IPS DF 6.9 (cell line): ENCODE results near the gene JAML.
A peak's percentile ranks its signal among the peaks of the same experiment; 100 is the strongest.

Experiments used
- DNase-seq: peaks from one replicate; pipeline ENCODE4 v3.0.0-alpha.2; 2013; ENCODE audit warnings: low read depth, low spot score
- H3K27ac ChIP-seq: one replicate; pipeline ENCODE4 v1.5.1; 2013; ENCODE audit warnings: low read length, control low read depth
- H3K27me3 ChIP-seq: 2 replicates; pipeline ENCODE4 v1.6.1; 2013; ENCODE audit warnings: mild to moderate bottlenecking, low read length; ENCODE audit not compliant: control insufficient read depth, insufficient read depth
- H3K36me3 ChIP-seq: 2 replicates; pipeline ENCODE4 v1.6.1; 2013; ENCODE audit warnings: low read length; ENCODE audit not compliant: control insufficient read depth, insufficient read depth
- H3K4me1 ChIP-seq: 2 replicates; pipeline ENCODE4 v1.6.1; 2013; ENCODE audit warnings: low read length; ENCODE audit not compliant: control insufficient read depth, insufficient read depth
- H3K4me3 ChIP-seq: 2 replicates; pipeline ENCODE4 v1.5.1; 2013; ENCODE audit warnings: mild to moderate bottlenecking, low read length
- H3K9me3 ChIP-seq: 2 replicates; pipeline ENCODE4 v1.6.1; 2013; ENCODE audit warnings: low read length, inconsistent platforms; ENCODE audit not compliant: control insufficient read depth, insufficient read depth
- WGBS: extraction: QIAGEN DNeasy Blood & Tissue Kit; methylation state at CpG from one replicate; pipeline ENCODE4 v1.1.7; 2013; ENCODE audit warnings: mixed read lengths, missing lambda C conversion rate; ENCODE audit not compliant: insufficient read length, insufficient coverage; 5-methylcytosine and 5-hydroxymethylcytosine counted together

The JAML gene

GRCh38 chr11:118147502-118147901, 77.3 kb downstream of the JAML start:
- Histone ChIP-seq H3K27ac (no peak overlapping the region), H3K4me1 (peaks cover 1% of the 10 kb centered on the region; the same call in 1 of the 2 replicates), H3K9me3 (no peaks in the 10 kb centered on the region), H3K27me3 (peaks cover 22% of the 10 kb centered on the region; the same call in 1 of the 2 replicates), H3K36me3 (no peaks in the 10 kb centered on the region), H3K4me3 (no peak overlapping the region)
- WGBS: no CpG with 5 or more reads among the region's 3 CpGs
- no peak for DNase-seq

- peaks cover 1% of the 10 kb centered on the region; the same call in 1 of the 2 replicates for H3K4me1 ChIP-seq
- H3K4me3 ChIP-seq: no peak overlapping the region
- H3K9me3 ChIP-seq: no peaks in the 10 kb centered on the region
- no peak overlapping the region for H3K27ac ChIP-seq
- no CpG with 5 or more reads among the region's 6 CpGs for WGBS
- peaks cover 16% of the 10 kb centered on the region; the same call in 1 of the 2 replicates for H3K27me3 ChIP-seq
- DNase-seq: no peak
- H3K36me3 ChIP-seq: no peaks in the 10 kb centered on the region
Measured at GRCh38 chr11:118146554-118146953, 78.3 kb downstream of the JAML start.

GRCh38 chr11:118145285-118146227, 79.3 kb downstream of the JAML start:
- Histone ChIP-seq H3K4me3 (peak overlapping the region; percentile 65; the same call in 1 of the 2 replicates), H3K4me1 (peaks cover 1% of the 10 kb centered on the region; the same call in 1 of the 2 replicates), H3K9me3 (no peaks in the 10 kb centered on the region), H3K27me3 (peaks cover 8% of the 10 kb centered on the region; the same call in 1 of the 2 replicates), H3K36me3 (no peaks in the 10 kb centered on the region), H3K27ac (no peak overlapping the region)
- peak; percentile 76 for DNase-seq
- no CpG with 5 or more reads among the region's 78 CpGs for WGBS

GRCh38 chr11:118144301-118145268, 80.2 kb downstream of the JAML start:
- H3K4me3 ChIP-seq: no peak overlapping the region
- H3K27me3 ChIP-seq: peaks cover 5% of the 10 kb centered on the region; the same call in 1 of the 2 replicates
- peaks cover 1% of the 10 kb centered on the region; the same call in 1 of the 2 replicates for H3K4me1 ChIP-seq
- DNase-seq: no peak
- H3K9me3 ChIP-seq: no peaks in the 10 kb centered on the region
- no peaks in the 10 kb centered on the region for H3K36me3 ChIP-seq
- H3K27ac ChIP-seq: no peak overlapping the region
- WGBS: no CpG with 5 or more reads among the region's 20 CpGs
